Activated CD4-positive, alpha-beta T cell treated with anti-CD3 and anti-CD28 coated beads for 36 hours (primary cell): ENCODE measurements around the gene TRIM46. TPM values are rescaled to one million over a fixed set of nuclear protein-coding genes. Genes with fewer than 3 reads are reported as not detected.
A peak's percentile ranks its signal among the peaks of the same experiment; 100 is the strongest.

Source experiments
- ATAC-seq: fragments of 200-7000 bp; cut with Tn5 transposase; one replicate; pipeline ENCODE4 v1.10.0; 2021; ENCODE audit warnings: mild to moderate bottlenecking, moderate library complexity
- CTCF ChIA-PET: fragments of 350-600 bp; sonication (Branson Sonifier 250); formaldehyde crosslinking; loops from one replicate; lab custom pipeline; 2021; ENCODE audit warnings: antibody characterized with exemption; lab: Charles Lee
- POLR2A ChIA-PET: fragments of 350-600 bp; sonication (Branson Sonifier 250); formaldehyde crosslinking; loops from one replicate; lab custom pipeline; 2021; ENCODE audit warnings: antibody characterized with exemption, inconsistent platforms; lab: Charles Lee
- DNase-seq: peaks from one replicate; pipeline ENCODE4 v3.0.0-alpha.2; 2020
- H3K27ac Mint-ChIP-seq: one replicate; pipeline ENCODE4 v1.8.0; 2021; ENCODE audit warnings: mixed read lengths
- H3K27me3 Mint-ChIP-seq: one replicate; pipeline ENCODE4 v1.8.0; 2021; ENCODE audit warnings: mixed read lengths
- H3K36me3 Mint-ChIP-seq: one replicate; pipeline ENCODE4 v1.8.0; 2021; ENCODE audit warnings: low read depth, mixed read lengths
- H3K4me1 Mint-ChIP-seq: one replicate; pipeline ENCODE4 v1.8.0; 2021; ENCODE audit warnings: mixed read lengths
- H3K4me3 Mint-ChIP-seq: one replicate; pipeline ENCODE4 v1.8.0; 2021; ENCODE audit warnings: mild to moderate bottlenecking, moderate library complexity, mixed read lengths
- H3K9me3 Mint-ChIP-seq: one replicate; pipeline ENCODE4 v1.8.0; 2021; ENCODE audit warnings: low read depth, mixed read lengths
- intact Hi-C, 2 experiments: fragments of 100-400 bp; cut with DNase I in 1 of 2; cut with micrococcal nuclease in 1 of 2; formaldehyde crosslinking; loops; one replicate each; pipeline versions ENCODE4 v1.14.2 to v1.15.1; 2022 to 2024; cut with DNase I, micrococcal nuclease
- total RNA-seq, 2 experiments: library from RNA; stranded (reverse); gene quantifications; one replicate each; pipeline ENCODE4 v1.2.3, GENCODE V29; 2021

The TRIM46 gene
- total RNA-seq, 2 experiments from 2014 or later = 6.3 to 6.9 TPM

DNA sequence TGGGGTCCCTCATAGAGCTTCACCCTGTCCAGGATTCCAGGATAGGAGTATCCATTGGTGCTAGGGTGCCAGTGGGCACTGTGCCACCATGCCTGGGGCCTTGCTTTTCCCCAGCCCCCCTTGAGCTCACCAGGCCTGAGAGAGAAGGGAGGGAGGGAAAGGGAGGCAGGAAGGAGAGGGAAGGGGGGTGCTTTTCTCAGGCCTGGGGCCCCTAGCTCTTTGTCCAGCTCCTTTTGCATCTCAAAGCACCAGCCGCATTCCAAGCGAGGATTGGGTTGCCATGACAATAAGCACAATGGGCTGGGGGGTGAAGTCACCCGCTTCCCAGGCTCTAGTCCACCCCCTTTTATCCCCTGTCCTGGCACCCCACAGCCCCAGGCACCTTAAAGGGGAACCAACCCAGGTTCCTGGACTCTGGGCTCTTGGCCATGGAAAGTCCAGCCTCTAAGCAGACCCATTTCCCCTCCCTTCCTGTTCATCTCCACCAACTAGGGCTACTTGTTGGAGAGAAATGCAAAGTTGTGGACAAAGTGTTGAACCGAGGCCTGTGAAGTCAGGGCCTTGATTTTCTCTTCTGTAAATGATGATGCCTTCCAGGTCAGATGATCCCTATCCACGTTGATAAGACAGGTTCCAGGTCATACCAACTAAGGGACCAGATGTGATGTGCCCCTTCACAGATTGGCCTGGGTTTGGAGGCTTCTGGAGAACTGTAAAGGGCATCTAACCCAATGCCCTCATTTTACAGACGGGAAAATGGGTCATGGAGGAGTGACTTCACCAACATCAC, 22.6 kb downstream of the TRIM46 start:
- ChIA-PET CTCF (interaction anchor here (1.0 to 1.3 kb wide), 2 partner anchors 11 to 23 kb away, joined by 4 read pairs; partner anchors contain the start of gene KRTCAP2), POLR2A (no interaction called here)
- Mint-ChIP-seq H3K27ac (no peak overlapping the region), H3K36me3 (peaks cover 9% of the 10 kb centered on the region), H3K9me3 (no peaks in the 10 kb centered on the region), H3K4me3 (peak overlapping the region; percentile 94), H3K27me3 (no peaks in the 10 kb centered on the region), H3K4me1 (peaks cover 31% of the 10 kb centered on the region)
- intact Hi-C loops = no loop called here
- DNase-seq = no peak
- no peak for ATAC-seq

DNA sequence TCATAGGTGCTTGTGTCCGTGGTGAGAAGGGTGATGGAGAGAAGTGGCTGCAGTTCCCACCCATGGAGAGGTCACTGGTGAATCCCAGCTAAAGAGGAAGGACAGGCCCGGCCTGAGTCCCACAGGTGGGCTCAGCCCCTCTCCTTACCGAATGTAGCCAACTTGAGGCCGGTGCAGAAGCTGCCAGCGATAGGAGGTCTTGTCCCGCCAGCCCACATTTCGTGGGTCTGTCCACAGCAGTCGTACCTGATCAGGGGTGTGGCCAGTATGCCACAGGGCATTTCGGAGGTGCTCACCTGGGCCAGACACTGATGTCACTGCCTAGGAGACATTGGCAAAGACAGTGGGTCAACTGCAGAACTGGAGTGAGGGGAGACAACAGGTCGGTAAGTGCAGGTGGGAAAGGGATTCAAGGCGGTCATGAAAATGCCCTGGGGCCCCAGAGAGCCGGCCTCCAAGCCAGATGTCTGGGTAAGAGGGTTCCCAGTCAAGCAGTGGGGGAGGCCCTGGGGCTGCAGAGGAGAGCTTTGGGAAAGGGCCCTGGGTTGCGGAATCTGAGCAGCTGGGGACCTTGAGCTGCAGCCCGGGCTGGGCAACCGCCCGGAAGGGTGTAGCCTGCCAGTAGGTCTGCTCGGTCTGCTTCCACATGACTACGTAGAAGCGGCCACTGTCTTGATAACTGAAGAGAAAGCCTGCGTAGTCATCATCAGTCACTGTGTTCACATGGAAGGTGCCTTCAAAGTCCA, 23.4 kb downstream of the TRIM46 start:
- ChIA-PET POLR2A (no interaction called here), CTCF (interaction anchor here (0.6 to 1.1 kb wide), 2 partner anchors 9 to 10 kb away, joined by 3 to 6 read pairs; partner anchors contain the start of gene THBS3)
- Mint-ChIP-seq H3K4me3 (no peak overlapping the region), H3K27ac (no peak overlapping the region), H3K36me3 (peaks cover 9% of the 10 kb centered on the region), H3K9me3 (no peaks in the 10 kb centered on the region), H3K4me1 (peaks cover 28% of the 10 kb centered on the region), H3K27me3 (no peaks in the 10 kb centered on the region)
- intact Hi-C loops = no loop called here
- ATAC-seq (no peak), DNase-seq (no peak)

DNA sequence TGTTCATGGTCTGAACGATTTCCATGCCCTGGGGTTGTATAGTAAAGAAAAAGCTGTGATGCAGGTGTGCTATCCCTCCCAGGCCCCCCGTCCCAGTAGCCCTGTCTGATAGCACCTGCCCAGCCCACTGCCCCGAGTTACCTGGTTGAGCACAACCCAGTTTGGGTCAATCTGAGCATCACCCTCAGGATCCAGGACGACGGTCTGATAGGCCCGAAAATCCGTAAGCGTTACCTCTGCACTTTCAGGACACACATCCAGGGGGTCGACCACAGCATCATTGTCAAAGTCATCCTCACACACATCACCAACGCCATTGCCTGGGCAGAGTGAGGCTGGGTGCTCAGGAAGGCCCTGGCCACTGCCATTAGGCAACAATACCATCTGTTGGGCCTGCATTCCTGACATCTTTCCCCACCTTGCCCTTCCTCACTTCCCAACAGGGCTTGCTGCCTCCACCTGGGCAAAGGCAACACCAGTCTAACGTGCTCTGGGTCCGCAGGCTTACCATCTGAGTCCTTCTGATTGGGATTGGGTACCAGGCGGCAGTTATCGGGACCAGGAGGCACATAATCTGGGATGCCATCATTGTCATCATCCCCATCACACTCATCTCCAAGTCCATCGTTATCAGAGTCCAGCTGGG, 24.4 kb downstream of the TRIM46 start:
- Mint-ChIP-seq H3K9me3 (no peaks in the 10 kb centered on the region), H3K4me1 (peaks cover 20% of the 10 kb centered on the region), H3K36me3 (peaks cover 9% of the 10 kb centered on the region), H3K4me3 (no peak overlapping the region), H3K27ac (no peak overlapping the region), H3K27me3 (no peaks in the 10 kb centered on the region)
- intact Hi-C loops = no loop called here
- ChIA-PET POLR2A (no interaction called here), CTCF (interaction anchor here (0.6 to 1.1 kb wide), 3 partner anchors 9 to 715 kb away, joined by 3 to 6 read pairs (median 3); partner anchors contain the start of gene THBS3)
- DNase-seq (no peak), ATAC-seq (no peak)

DNA sequence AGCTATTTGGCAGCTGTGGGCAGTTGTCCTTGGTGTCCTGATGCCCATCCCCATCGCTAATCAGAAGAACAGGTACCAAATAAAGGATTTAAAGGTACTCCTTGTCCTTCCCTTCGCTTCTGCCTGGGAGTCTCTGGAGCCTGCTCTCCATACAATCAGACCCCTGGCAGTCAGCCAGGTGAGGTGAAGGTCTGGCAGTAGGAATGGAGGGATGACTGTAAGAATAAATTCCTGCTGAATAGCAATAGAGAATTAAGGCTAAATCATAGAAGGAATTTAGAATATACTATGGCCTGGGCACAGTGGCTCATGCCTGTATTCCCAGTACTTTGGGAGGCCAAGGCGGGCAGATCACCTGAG, 24.9 kb downstream of the TRIM46 start:
- no peak for ATAC-seq
- no peak overlapping the region for H3K4me3 Mint-ChIP-seq
- H3K36me3 Mint-ChIP-seq = peaks cover 9% of the 10 kb centered on the region
- H3K27ac Mint-ChIP-seq = no peak overlapping the region
- no peaks in the 10 kb centered on the region for H3K9me3 Mint-ChIP-seq
- ChIA-PET POLR2A (no interaction called here), CTCF (interaction anchor here (0.6 to 1.1 kb wide), 3 partner anchors 9 to 715 kb away, joined by 3 to 6 read pairs (median 3); partner anchors contain the start of gene THBS3)
- H3K4me1 Mint-ChIP-seq = peaks cover 16% of the 10 kb centered on the region
- intact Hi-C loops = no loop called here
- DNase-seq = no peak
- no peaks in the 10 kb centered on the region for H3K27me3 Mint-ChIP-seq

DNA sequence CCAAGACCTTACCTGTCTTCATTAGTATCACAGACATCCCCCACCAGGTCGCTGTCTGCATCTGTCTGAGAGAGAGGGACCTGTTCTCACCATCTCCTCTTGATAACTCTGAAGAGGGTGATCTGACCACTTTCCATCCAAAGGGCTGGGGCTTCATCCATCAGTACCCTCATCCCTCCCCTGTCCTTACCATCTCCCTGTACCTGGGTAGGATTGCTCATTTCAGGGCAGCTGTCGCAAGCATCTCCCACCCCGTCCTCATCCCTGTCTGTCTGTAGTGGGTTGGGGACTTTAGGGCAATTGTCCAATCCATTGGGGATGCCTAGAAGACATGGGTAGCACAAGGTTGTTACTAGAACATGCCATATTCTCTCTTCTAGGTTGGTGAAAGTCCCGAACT, 26.1 kb downstream of the TRIM46 start:
- POLR2A ChIA-PET = no interaction called here
- DNase-seq (no peak), ATAC-seq (no peak)
- Mint-ChIP-seq H3K27ac (no peak overlapping the region), H3K36me3 (peaks cover 5% of the 10 kb centered on the region), H3K9me3 (no peaks in the 10 kb centered on the region), H3K4me3 (no peak overlapping the region), H3K27me3 (no peaks in the 10 kb centered on the region), H3K4me1 (peaks cover 8% of the 10 kb centered on the region)
- CTCF ChIA-PET = no interaction called here
- intact Hi-C loops = no loop called here

DNA sequence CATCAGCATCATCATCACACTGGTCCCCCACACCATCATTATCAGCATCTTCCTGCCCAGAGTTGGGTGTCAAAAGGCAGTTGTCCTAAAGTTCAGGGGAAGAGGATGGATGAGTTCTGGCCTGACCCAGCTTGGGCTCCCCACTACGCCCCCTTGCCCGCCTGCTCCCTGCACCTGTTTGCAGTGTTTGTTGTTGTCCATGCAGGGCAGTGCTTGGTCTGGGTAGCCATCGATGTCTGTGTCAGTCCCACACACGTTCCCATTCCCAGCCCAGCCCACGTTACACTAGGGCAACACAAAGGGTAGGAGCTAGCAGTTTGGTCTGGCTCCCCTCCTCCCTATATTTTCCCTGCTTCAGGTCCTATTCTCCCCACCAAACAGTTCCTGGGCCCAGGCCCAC, 27.3 kb downstream of the TRIM46 start:
- H3K27ac Mint-ChIP-seq = no peak overlapping the region

DNA sequence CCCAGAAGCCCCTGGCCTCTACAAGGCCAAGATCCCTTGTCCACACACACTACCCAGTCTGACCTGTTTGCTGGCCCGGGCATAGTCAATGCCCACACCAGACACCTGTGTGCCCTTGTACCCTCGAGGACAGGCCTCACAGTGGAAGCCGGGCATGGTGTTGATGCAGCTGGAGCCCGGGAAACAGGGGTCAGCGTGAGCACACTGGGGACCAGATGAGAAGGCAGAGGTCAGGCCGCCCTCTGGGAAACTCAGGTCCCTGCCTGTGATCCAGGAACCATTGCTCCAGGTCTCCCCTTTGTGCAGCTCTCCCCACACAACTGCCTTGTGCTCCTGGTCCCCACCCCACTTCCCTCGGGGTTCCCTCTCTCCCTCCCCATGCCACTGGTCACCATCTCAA, 28.5 kb downstream of the TRIM46 start:
- no peak overlapping the region for H3K4me3 Mint-ChIP-seq
- ChIA-PET CTCF (interaction anchor here (2.2 kb wide), 1 partner anchor 29 kb away, joined by 5 read pairs; the partner anchor contains the start of gene KRTCAP2), POLR2A (no interaction called here)
- no peaks in the 10 kb centered on the region for H3K9me3 Mint-ChIP-seq
- H3K36me3 Mint-ChIP-seq = peaks cover 2% of the 10 kb centered on the region
- peaks cover 6% of the 10 kb centered on the region for H3K4me1 Mint-ChIP-seq
- ATAC-seq (no peak), DNase-seq (no peak)
- no peak overlapping the region for H3K27ac Mint-ChIP-seq
- no peaks in the 10 kb centered on the region for H3K27me3 Mint-ChIP-seq
- intact Hi-C loops = no loop called here

More for the DNA sequence above, 27.3 kb downstream of the TRIM46 start:
- Mint-ChIP-seq H3K27me3 (no peaks in the 10 kb centered on the region), H3K9me3 (no peaks in the 10 kb centered on the region), H3K4me3 (no peak overlapping the region), H3K4me1 (no peaks in the 10 kb centered on the region), H3K36me3 (peaks cover 5% of the 10 kb centered on the region)
- DNase-seq = no peak
- POLR2A ChIA-PET = no interaction called here
- intact Hi-C loops = no loop called here
- CTCF ChIA-PET = interaction anchor here (2.2 kb wide), 1 partner anchor 28 kb away, joined by 5 read pairs; the partner anchor contains the start of gene KRTCAP2
- ATAC-seq = no peak

DNA sequence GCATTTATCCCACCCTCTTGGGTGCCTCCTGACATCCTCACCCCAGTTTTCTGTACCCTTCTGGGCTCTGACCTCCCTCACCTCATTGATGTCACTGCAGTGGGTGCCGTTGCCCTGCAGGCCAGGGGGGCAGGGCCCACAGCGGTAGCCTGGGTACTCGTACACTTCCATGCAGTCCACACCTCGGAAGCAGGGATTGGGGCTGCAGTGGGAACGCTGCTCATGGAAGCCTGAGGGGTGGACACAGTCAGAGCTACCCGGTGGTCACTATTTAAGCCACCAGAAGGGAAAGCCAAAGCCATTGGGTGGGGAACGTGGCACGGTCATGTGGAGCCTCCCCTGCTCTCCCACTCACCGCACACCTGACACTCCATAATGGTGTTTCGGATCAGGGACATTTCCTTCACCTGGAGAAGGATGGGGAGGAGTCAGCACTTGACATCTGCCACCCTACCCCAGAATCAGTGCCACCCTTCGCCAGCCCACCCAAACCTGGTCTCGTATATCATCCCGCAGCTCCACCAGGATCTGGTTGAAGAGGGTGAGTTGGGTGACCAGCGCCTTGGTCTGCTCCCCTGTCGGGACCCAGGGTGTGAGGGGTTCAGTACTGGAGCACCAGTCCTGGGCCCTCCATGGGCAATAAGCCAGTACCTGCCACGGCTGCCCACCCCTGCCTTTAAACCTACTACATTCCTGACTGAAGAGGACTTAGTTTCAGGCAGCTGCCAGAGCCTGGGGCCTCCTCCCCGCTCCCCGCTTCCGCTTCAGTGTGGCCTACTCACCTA, 29.3 kb downstream of the TRIM46 start:
- H3K27me3 Mint-ChIP-seq = no peaks in the 10 kb centered on the region
- no peak overlapping the region for H3K4me3 Mint-ChIP-seq
- ChIA-PET CTCF (interaction anchor here (0.6 to 0.7 kb wide), 2 partner anchors 191 to 282 kb away, joined by 3 read pairs; no protein-coding TSS in a partner anchor), POLR2A (no interaction called here)
- H3K27ac Mint-ChIP-seq = no peak overlapping the region
- H3K4me1 Mint-ChIP-seq = peaks cover 12% of the 10 kb centered on the region
- ATAC-seq = no peak
- DNase-seq = no peak
- no peaks in the 10 kb centered on the region for H3K9me3 Mint-ChIP-seq
- intact Hi-C loops = no loop called here
- H3K36me3 Mint-ChIP-seq = peaks cover 2% of the 10 kb centered on the region

DNA sequence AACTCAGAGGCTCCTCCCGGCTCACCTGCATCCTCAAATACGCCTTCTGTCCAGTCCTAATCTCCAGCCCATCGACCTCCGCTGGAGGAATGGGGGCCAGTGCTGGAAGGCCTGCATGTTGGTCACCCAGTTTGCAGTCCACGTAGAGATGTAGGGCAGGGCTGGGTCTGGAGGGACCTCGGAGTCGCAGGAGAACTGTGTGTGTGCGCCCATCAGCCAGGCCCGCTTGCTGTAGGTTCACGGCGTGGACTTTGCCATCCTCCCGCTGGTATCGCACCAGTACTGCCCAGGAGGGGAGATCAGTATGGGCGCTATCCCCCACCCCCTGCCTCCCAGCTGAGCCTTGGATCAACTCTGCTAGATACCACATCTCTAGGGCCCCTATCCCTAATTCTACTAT, 31.4 kb downstream of the TRIM46 start:
- ChIA-PET POLR2A (no interaction called here), CTCF (interaction anchor here (1.2 kb wide), 1 partner anchor 11 kb away, joined by 5 read pairs; no protein-coding TSS in a partner anchor)
- no peak overlapping the region for H3K4me3 Mint-ChIP-seq
- H3K27ac Mint-ChIP-seq = no peak overlapping the region
- no peak for ATAC-seq
- H3K27me3 Mint-ChIP-seq = no peaks in the 10 kb centered on the region
- peaks cover 2% of the 10 kb centered on the region for H3K36me3 Mint-ChIP-seq
- DNase-seq = no peak
- no peaks in the 10 kb centered on the region for H3K9me3 Mint-ChIP-seq
- intact Hi-C loops = loop anchor here in 1 of 2 experiments (5.0 kb wide), 1 partner anchor 117 kb away; the partner anchor contains the start of gene RUSC1
- peaks cover 22% of the 10 kb centered on the region for H3K4me1 Mint-ChIP-seq

DNA sequence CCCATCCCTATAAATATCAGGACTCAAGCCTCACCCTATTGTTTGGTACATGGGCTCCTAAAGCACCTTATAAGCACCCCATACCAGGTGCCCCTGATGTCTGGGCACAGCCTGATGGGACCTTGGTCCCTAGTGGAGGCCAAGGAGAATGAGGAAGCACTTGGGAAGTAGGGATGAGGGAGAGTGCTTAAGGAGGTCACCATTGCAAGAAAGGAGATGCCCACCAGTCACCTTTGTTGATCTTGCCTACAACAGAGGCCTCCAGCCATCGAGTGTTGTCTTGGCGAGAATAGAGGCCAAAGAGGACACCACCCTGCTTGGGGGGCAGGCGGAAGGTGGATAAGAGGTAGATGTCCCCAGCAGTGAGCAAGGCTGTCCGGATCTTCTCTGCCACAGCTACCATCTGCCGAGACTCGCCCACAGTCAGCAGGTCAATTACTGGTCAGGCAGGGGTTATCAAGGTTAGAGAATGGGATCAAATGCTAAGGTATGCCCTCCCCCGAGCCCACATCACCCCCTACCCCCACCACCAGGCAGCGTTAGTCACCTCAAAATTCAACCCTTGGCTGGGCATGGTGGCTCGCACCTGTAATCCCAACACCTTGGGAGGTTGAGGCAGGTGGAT, 32.4 kb downstream of the TRIM46 start:
- intact Hi-C loops = loop anchor here in 1 of 2 experiments (2.0 to 5.0 kb wide), 2 partner anchors 116 to 387 kb away; partner anchors contain the start of gene RUSC1
- ChIA-PET POLR2A (no interaction called here), CTCF (interaction anchor here (1.3 kb wide), 1 partner anchor 21 kb away, joined by 12 read pairs; no protein-coding TSS in a partner anchor)
- Mint-ChIP-seq H3K27ac (no peak overlapping the region), H3K4me3 (no peak overlapping the region), H3K4me1 (peaks cover 29% of the 10 kb centered on the region), H3K9me3 (no peaks in the 10 kb centered on the region), H3K36me3 (peaks cover 3% of the 10 kb centered on the region), H3K27me3 (no peaks in the 10 kb centered on the region)
- DNase-seq = no peak
- no peak for ATAC-seq
